Stimulated activated CD8-positive, alpha-beta memory T cell treated with anti-CD3 and anti-CD28 coated beads, Interleukin-7, amount 100 ng/mL, for 48 hours (primary cell): Measurements from ENCODE around the gene ATP5PD.
"Not testable (repeated sequence)": the region's sequence is repeated elsewhere in the genome, so short reads cannot be mapped to it uniquely, and the experiment has no call there.

Source experiments
- DNase-seq, 2 donors: peaks; one replicate each; pipeline ENCODE4 v3.0.0-alpha.2; 2020; ENCODE audit warnings: low read depth in 1 of 2; ENCODE audit errors: extremely low read depth in 1 of 2

The ATP5PD gene

DNA sequence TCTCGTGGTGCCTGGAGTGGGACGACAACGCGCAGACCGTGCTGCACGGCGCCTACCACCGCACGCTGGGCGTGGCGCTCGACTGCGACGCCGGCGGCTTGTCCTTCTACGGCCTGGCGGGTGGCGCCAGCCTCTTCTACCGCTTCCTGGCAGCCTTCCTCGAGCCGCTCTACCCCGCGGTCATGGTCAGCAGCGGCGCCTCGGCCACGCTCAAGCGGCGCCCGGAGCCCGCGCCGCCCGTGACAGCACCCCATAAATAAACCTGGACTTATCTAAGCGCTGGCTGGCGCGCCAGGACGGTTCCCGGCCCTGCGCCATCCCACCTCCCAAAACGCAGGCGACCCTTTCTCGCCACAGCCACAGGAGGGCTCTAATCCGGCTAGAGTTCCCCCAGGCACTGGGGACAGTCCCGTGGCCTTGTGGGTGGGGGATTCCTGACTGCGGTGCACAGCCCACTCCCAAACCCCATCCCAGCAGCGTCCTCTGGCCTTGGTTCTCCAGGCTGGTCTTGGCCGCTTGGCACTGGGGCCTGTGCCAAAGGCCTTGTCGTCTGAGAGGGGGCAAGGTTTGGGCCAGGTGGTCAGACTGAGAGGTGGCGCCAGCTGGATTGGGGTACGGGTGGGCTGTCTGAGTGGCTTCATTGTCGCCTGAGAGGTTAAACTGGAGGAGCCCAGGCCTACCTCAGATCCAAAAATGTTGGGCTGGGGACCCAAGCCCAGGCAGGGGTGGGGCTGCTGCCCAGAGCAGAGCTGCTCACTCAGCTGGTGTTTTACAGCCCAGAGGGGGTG, 30.9 kb upstream of the ATP5PD start:
- DNase-seq, result no peak

DNA sequence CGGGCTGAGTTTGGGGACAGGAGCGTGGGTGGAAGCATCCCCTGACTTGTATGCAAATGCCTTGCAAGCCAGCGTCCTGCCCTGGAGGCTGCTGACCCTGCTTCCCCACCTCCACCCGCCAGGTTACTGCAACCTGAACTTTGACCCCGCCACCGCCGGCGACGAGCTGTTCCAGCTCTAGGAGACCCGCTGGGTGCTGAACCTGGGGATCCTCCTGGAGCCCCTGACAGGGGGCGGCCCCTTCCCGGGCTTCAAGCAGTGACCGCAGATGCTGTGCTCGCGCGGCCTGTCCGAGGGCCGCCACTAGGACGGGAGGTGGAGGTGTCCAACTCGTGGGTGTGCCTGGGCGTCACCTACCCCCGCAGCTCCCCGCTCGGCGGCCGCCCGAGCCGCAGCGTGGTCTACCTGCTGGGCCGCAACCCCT, 30.3 kb upstream of the ATP5PD start:
- DNase-seq, result no peak

DNA sequence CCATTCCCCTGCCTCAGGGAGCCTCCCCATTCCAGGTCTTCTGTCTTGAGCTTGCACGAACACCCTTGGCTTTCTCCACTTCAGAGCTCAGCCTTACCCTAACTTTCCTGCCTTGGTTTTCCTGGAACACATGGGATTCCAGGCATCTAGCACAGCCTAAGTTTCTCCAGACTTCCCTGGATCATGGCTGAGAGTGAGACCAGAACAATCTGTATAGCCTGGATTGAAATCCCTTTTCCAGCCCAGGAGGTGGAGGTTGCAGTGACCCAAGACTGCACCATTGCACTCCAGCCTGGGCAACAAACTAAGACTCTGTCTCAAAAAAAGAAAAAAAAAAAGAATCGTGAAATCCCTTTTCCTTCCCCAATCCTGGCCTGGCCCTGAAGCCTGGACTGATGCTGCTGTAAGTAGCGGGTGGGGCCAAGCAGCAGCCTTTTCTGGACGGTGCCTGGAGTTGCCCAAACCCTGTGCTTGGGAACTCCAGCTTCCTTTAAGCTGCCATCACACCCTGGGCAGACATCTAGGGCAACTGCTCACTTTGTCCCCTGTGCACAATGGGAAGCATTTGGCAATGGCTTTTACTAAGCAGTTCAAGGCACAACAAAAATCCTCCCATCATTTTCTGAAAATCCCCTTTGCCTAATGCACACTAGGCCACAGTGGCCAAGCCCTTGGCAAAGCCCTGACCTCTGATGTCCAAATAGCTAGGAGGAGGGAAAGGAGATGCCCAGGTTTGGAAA, 29.0 kb upstream of the ATP5PD start:
- DNase-seq, result no peak

DNA sequence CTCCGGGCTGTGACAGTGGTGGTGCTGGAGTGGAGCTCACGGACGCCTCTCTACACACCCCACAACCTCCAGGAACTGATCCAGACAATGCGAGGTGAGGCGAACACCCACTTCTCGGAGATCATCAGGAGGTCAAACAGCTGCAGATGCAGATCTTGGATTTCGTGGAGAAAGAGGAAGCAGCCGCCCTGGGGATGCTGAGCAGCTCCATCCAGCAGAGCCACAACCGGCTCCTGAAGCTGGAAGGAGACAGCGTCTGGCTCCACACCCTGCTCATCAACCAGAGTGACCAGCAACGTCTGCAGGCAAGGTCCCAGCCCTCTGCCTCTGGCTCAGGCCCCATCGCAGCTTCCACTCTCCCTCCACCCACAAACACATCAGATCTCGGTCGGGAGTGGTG, 27.8 kb upstream of the ATP5PD start:
- DNase-seq, result no peak

DNA sequence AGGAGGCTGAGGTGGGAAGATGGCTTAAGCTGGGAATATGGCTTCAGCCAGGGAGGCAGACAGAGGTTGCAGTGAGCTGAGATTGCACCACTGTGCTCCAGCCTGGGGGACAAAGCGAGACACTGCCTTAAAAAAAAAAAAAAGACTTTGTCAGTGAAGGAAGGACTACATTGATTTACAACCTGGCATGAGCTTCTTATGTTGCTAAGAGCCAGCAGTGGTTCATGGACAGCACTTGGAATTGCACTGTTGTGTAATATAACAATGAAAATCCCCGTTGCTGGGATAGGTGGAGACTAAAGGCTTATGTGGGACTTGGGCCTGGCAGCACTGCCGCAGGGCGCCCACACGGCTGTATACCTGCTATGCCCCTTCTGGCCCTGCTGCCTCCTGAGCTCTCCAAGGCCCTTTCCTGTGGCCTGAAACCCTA, 26.9 kb upstream of the ATP5PD start:
- no peak for DNase-seq

DNA sequence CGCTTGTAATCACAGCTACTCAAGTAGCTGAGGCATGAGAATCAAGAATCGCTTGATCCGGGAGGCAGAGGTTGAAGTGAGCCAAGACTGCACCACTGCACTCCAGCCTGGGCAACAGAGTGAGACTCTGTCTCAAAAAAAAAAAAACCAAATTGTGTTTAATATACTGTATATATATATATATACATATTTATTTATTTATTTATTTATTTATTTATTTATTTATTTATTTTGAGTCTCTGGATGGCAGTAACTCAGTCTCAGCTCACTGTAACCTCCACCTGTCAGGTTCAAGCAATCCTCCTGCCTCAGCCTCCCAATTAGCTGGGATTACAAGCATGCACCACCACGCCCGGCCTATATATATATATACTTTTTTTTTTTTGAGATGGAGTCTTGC, 26.1 kb upstream of the ATP5PD start:
- DNase-seq, result not testable (repeated sequence)

DNA sequence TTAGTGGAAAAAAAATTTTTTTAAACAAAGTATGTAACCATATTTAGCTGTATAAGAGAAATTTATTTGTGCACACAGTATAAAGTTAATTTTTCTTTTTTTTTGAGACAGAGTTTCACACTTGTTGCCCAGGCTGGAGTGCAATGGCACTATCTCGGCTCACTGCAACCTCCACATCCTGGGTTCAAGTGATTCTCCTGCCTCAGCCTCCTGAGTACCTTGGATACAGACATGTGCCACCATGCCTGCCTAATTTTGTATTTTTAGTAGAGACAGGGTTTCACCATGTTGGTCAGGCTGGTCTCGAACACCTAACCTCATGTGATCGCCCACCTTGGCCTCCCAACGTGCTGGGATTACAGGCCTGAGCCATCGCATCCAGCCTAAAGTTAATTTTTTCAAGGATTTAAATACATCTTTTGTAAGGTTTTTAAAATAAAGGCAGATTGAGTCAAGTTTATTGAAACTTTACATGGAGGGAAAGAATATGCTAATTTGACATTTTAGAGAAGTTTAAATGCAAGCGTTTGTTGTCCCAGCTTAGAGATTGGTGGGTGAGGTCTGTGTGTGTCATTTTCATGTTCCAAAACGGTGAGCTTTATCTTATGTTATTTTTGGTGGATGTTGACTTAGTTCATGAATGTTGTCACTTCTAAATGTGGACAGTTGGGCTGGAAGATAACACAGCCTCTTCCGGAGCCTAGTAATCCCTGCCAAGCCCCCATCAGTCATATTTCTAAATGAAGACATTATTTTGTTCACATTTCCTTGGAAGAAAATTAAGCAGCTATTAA, 24.9 kb upstream of the ATP5PD start:
- not testable (repeated sequence) for DNase-seq

DNA sequence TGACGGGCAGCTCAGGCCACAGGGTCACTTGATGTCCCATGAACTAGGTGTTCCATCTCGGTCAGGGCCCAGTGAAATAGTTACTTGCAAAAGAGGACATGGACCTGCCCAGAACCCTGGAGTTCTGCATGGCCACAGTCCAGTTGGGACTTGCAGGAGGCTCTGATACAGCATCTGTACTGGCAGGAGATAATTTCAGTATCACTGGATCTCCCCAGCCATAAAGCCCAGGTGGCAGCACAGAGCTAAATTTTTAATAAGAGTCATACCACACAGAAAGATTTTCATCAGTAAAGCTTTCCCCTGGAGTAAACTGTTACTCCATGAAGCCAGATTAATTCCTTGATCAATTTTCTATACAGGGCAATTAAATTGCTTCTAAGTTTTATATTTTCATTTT, 23.0 kb upstream of the ATP5PD start:
- DNase-seq, result no peak

DNA sequence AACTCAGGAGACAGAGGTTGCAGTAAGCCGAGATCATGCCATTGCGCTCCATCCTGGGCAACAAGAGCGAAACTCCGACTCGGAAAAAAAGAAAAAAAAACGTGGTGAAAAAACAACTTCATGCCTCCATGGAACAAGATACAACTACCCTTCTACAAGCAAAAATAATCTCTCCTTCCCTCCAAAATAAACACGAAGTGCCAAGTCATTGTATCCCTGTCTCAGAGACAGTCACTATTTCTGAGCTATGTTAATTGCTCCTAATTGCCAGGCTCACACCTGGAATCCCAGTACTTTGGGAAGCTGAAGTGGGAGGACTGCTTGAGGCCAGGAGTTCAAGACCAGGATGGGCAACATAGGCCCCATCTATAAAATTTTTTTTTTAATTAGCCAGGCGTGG, 22.0 kb upstream of the ATP5PD start:
- DNase-seq, result no peak

DNA sequence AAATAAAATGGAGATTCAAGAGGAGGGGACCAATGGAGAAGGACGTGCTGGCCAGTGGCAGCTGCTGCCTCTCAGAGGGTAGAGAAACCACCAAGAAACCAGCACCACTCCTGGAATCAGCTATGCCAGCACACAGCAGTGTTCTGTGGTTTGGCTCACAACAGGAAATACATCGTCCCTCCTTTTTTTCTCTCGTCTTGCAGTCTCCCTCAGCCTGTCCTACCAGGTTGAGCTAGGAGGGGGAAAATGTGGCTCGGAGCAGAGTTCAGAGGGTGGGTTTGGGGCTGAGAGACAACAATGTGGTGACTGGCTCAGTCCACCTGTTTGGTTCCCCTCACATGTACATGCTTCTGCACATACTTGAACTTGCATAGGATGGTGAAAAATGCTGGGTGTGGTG, 21.1 kb upstream of the ATP5PD start:
- DNase-seq, result no peak

DNA sequence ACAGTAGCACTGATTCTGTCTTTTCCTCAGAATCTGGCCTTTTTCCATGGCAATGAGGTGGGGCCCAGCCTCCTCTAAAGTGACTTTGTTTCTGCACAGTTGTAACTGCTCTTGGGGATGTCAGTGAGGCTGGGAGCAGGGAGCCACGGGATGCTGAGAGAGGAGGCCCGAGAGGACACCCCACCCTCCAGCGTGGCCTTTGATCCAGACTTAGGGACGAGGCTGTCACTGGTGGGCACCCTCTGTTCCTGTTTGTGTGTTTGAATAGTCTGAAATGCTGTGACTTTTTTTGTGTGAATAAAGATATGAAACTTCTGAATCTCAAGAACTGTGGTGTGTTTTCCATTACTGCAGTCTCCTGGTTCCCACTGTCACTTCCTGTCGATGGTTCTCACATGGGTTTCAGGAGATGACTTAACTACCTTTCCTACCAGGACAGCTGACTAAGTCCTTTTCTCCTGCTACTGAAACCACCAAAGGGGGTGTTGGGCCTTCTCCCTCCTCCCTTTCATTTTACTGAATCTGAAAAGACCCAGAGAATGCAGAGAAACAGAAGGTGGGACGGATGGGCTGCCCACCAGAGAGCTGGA, 18.9 kb upstream of the ATP5PD start:
- no peak for DNase-seq

DNA sequence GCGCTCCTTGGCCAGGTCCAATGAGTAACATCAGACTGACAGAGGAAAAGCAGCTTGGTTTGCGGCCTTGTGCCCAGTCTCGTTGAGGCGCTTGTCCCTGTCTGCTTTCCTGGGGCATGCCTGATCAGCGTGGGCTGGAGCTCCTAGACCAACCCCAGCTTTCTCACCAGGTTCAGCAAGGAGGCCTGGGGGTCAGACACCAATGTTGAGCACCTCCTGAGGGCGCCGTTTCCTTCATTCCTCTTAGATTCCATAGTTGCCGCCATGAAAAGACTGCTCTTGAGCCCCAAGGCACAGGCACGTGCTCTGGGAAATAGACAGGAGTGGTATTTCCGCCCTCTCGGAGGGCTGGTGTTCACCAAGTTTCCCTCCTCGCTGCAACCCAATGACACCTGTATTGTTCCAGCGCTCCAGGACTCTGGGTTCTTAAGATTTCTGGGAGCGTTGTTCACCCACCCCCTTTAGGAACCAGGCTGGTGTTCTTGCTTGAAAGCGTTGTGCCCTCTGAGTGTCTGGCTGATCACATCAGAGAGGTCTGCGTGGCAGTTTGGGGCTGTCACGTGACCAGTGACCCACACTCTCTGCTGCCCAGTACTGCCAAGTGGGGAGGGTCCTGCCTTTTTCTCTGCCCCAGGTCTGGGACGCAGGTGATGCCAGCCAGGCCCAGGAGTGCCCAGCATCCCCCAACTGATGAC, 18.2 kb upstream of the ATP5PD start:
- DNase-seq, result no peak

DNA sequence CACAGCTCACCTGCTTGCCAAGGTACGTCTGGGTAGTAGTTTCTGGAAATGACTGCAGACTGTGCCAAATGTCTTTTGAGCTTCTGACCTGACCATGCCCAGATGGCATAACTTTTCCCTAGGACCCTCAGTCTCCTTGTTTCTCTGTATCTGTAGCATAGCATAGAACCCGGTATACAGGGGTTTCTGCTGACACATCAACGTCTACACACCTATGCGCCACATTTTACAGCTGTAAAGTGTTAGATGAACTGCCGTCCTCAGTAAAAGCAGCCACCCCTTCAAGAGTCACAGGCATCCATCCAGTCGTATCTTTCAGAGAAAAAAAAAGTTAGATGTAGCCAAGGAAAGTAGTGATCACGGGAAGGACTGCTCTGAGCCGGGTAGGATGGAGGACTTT, 17.7 kb upstream of the ATP5PD start:
- no peak for DNase-seq

DNA sequence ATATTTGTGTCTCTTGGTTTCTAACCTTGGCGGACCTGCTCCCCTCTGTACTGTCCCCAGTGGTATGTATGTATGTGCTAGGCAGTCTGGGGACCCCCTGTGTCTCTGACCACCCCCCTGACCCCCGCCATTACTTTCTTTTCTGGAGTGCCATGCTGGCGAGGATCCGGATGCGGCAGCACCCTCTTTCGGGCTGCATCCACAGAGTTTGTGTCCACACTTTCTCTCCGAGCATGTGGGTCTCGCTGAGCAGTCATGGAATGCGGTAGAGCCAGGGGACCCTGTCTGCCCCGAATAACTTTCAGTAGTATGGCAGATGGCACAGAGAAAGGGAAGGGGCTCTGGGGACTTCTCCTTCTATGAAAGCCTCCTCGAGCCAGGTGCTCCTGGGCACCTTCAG, 17.3 kb upstream of the ATP5PD start:
- DNase-seq, result no peak

DNA sequence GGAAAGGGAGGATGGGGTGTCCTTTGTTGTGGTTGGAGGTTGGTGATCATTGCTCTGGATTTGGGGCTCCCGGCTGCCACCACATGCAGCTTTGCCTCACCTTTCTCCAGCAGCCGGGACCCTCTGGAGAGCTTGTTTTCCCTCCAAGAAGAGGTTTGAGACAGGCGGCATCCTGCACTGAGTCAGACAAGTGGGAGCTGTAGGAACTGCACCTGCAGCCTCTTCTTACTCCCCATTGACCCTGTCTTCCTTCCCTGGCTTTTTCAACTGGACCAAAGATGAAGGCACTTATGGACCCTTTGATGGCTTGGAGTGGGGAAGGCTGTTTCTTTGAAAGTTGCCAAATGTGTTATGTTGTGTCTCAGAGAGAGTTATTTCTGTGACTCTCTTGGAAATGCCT, 16.9 kb upstream of the ATP5PD start:
- no peak for DNase-seq

DNA sequence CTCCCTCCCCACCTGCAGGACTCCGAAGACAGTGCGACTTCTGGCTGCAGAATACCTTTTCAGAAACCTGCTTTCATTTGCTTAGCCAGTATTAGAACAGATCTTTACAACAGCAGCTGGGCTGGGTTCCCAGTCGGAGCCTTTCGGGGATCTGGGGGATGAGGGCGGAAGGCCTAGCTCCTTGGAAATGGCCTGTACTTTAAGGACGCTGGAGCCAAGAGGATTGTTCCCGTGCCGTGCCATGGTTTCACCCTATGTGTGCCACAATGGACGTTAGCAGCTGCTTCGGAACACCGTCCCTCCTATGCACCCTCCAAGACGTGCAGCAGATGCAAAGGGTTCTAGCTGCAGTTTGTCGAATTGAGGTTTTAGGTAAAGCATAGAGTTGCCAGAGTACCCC, 16.4 kb upstream of the ATP5PD start:
- DNase-seq, result no peak

DNA sequence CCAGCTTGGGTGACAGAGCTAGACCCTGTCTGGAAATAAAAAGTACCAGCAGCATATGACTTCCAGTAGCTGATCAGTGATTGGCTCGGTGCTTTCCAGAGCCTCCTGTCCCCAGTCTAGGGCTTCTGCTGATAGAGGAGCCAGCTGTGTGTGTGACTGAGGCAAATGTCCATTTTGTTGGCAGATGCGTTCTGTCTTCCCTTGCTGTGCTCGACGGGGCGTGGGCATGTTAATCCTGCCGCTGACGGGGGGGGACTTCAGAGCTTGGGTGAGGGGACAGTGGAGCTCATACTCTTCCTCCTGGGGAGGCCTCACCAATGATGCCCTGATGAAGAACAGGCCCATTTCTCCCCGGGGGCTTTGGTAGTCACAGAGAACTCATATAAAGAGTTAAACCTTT, 14.8 kb upstream of the ATP5PD start:
- DNase-seq, result no peak

DNA sequence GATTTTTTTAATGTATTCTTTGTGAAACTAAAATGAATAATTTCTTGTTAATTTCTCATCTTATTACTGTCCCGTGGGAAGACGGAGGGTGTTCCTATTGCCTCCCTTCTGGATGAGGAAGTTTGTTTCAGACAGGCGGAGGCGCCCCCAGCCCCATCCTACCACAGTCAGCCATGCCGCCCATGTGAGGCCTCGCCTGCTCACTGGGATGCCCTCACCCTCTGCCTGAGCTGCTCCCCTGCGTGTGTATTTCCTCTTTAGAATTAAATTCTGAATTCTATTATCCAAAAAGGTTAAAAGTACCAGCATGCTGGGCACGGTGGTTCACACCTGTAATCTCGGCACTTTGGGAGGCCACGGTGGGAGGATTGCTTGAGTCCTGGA, 14.3 kb upstream of the ATP5PD start:
- DNase-seq, result no peak

DNA sequence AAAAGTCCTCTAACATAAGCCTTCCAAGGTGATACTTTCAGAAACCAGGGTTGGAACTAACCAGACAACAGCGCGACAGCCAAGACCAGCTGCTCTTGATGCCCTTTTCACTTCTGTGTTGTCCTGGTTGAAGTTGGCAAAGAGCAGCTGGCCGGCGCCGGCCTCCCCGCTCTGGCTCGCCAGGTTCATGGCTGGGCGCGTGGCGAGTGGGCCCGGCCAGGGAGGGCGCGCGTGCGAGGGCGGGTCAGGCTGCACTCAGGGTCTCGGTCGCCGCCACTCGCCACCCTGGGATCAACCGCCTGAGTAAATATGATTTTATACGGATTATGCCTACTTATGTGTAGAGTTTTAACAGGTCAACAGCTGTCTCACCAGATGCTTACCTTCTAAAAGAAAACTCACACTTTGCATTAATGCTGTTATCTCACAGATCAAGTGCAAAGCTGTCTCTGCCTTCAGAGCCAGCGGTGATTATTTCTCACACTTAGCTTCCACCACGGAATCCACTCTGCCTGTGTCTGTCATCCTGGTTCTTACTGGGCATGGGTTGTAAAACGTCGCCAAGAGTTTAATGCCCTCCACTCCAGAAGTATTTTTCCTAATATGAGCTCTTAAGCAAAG, 13.8 kb upstream of the ATP5PD start:
- no peak for DNase-seq
